ENCODE data around the gene P2RX6. TPM values are rescaled to one million over a fixed set of nuclear protein-coding genes. Genes with fewer than 3 reads are reported as not detected.

P2RX6 gene
- total RNA-seq, 1 donor from 2014 or later = 2.4 TPM

DNA sequence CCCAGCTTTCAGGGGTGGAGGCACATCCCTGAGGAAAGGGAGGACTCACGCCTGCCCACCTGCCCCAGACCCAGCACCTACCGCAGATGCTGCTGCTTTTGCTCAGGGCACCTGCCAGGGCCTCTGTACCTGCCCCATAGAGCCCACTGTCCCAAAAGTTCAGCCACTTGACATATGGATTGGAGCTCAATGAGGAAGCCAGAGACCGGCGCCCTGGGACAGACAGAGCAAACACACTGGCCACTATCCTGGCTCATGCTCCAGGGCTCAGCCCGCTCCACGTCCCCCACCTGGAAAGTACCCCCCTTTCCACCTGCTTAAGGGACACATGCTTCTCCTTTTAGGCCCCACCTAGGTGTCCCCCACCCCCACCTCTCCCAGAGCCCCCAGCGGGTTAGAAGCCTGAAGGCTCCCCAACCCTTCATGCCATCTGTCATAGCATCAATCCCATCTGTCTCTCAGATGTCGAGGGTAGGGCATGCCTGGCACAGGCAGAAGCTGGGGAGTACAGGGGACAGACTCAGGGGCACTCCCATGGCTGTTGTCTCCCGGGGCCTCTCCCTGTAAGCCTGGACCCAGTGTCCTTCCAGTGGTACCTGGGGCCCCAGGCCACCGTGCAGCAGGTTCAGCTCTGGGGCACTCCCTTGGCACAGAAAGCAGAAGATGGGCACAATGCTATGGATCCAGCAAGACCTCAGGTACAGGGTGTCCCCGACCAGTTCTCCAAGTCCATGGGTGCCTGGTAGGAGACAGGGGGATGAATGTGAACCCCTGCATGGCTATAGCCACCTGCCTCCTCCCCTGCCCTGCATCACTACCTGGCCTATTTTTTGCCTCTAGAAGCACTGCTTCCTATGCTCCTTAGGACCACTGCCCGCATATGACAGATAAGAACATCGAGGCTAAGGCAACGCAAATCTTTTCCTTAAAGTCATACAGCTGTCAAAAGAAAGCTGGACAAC is 2.2 kb upstream of the P2RX6 start:
- DNase-seq (ENCODE audit: low spot score) = no peak

DNA sequence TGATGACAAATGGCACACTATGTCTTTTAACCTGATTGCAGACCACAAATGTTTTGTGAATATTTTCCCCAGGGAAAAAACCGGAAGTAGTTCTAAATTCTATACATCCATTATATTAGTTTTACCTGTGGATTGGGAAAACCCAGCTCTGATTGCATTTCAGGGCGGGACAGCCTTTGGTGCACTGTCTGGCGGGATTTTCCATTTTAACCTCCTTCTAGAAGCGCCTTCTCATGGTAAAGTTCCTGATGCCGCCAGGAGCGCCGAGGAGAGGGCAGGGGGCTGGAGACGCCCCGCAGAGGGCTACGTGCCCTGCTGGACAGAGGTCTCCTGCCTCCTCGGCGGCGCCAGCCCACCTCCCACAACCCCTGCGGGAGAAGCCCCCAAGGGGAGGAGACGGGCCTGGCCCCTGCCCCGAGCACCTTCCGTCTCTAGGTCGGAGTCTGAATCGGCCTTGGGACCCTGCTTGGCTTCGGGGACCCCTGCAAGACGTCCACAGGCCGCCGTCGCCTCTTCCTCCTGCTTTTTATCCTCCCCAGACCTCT is 1.2 kb upstream of the P2RX6 start:
- DNase-seq (ENCODE audit: low spot score) = no peak

DNA sequence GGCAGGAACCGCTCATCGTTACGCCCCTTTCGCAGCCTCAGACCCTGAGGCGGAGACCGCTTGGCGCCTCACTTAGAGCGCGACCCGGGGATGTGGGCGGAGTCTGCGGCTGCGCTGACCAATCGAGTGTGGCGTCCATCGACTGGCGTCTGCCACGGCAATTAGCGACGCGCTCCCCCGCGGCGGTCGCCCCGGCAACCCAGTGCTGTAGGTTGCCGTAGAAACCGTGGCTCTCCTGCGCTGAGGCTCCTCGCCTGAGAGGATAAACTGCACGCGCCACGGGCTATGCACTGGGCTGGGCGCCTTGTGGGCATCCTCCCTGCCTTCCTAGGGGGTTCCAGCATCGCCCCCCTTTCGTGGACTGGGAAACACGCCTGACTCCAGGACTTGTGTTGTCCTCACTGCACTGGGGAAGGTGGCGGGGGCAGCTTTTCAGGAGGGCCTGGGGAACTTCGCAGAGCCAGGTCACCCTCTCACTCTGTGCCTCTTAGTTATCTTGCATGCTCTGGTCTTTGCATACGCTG is 701 bp upstream of the P2RX6 start:
- DNase-seq (ENCODE audit: low spot score) = peak; percentile 82

DNA sequence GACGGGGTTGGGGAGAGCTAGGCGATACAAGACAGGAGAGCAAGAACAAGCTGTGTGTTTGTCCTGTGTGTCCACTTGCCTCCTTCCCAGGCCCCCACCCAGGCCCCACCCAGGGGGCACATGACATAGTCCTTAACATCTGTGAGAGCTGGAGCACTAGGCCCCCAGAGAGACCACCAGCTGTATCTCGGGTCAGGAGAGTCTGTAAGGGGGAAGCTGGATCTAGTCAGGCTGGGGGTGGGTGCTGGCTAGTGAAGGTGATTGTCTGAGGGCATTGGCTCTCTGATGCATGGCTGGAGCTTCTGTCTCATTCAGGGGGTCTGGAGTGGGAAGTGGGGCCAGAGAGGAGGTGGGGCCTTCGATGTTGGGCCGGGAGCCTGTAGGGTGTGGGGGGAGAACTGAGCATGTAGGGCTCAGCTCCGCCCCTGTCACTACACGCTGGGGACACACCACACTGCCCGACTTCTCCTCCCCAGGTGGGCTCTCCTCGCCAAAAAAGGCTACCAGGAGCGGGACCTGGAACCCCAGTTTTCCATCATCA is 571 bp downstream of the P2RX6 start:
- DNase-seq (ENCODE audit: low spot score) = no peak

DNA sequence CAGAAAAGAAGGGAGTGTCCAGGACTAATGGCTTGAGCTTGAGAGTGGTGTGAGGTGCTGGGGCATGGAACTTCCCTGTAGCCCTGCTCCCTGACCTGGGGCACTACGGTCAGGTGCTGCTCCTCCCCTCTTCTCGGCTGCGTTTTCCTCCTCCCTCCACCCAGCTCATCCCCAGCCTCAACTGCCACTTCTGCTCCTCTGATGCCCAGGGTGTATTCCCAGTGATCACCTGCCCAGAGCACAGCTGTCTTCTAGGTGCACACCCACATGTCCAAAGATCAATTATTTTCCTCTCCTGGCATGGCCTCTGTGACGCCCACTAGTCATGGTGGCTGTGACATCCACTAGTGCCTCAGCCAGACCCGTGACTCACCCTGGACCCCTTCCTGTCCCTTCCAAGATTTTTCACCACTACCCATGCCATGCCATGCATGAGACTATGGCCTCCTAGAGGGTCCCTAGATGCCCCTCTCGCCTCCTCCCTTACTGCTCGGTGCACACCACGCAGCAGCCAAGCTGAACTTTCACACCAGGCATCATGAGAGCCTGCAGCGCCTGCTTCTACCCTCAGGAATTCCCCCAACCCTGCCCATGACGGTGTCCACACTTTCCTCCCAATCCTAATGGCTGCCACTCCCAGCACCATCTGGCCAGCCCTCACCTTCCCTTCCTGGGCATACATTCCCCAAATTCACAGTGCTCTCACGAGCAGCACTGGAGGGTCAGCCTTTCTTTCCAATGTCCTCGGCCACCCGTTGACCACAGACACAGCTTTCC is 1.9 kb downstream of the P2RX6 start:
- DNase-seq (ENCODE audit: low spot score) = no peak

DNA sequence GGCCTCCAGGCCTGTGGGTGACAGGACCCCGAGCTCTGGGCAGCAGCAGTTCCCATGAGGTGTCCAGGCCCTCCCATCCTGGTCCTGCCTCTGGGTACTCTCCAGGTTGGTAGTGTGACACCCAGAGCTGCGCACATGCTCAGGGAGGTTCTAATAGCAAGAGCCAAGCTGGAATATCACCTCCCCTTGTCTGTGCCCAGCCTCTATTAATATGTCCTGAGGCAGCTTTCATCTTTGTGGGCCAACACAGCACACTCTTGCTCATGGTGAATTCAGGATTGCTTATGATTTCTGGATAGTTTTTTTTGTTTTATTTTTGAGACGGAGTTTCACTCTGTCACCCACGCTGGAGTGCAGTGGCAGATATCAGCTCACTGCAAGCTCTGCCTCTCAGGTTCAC is 3.3 kb downstream of the P2RX6 start:
- DNase-seq (ENCODE audit: low spot score) = no peak

DNA sequence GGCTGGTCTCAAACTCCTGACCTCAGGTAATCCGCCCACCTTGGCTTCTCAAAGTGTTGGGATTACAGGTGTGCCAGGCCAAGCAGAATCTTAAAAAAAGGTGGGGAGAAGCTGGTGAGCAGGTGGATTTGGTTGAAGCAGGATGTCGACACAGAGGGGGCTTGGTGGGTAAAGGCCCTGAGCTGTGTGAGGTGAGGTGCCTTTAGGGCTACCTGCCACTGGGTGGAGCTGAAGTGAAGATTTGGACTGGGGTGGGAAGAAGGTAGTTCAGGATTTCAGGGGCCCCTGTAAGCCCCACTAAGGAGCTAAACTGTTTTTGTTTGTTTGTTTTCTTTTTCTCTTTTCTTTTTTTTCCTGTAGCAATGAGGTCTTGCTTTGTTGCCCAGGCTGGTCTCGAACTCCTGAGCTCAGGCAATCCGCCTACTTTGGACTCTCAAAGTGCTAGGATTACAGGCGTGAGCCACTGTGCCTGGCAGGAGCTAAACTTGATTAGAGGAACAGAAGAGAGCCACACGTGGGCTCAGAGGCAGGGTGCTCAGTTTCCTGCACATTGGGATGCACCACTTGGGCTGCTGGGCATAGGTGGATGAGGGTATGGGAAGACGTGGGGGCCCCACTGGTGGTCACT is 6.0 kb downstream of the P2RX6 start:
- DNase-seq (ENCODE audit: low spot score) = no peak

DNA sequence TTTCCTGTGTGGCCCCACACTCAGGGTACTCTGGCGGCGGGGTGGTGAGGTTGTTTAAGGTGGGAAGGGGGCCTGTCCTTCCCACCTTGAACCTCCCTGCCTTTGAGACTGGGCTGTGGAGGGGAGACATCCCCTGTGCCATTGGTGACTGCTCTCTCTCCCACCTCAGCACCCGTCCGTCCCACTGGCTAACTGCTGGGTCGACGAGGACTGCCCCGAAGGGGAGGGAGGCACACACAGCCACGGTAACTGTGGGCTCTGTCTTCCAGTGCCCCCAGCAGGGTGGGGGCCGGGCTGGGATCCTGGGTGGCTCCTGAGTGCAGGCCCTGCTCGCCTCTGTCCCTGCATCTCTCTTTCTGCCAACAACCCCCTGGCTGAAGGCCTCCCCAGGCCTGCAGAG is 7.5 kb downstream of the P2RX6 start:
- no peak for DNase-seq (ENCODE audit: low spot score)

DNA sequence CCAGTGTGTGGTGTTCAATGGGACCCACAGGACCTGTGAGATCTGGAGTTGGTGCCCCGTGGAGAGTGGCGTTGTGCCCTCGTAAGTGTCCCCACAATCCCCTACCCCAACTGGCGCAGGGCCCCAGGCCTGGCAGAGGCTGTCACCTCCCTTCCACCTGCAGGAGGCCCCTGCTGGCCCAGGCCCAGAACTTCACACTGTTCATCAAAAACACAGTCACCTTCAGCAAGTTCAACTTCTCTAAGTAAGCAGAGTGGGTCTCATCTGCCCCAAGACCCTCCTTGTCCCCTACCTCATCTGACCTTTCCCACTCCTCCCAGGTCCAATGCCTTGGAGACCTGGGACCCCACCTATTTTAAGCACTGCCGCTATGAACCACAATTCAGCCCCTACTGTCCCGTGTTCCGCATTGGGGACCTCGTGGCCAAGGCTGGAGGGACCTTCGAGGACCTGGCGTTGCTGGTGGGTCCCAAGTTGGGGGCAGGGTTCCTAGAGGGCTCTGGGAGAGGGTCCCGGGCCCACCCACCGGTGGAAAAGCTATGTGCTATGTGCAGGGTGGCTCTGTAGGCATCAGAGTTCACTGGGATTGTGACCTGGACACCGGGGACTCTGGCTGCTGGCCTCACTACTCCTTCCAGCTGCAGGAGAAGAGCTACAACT is 8.1 kb downstream of the P2RX6 start:
- no peak for DNase-seq (ENCODE audit: low spot score)

DNA sequence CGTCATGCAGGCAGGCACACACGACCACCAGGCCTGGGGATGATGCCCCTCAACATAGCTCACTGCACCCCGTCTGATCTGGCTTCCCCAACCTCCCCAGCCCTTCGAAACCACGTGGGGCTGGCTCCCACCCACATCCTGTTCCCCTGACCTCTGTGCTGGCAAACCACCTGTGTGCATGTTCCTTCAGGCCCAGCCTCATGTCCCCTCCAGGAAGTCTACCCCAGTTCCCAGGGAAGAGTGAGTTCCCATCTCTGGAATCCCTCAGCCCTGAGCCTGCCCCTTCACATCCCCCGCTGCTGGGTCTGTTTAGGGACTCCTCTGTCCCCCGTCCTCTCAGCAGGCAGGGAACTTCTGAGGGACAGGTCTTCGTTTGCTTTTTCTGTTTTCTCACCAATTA is 10.3 kb downstream of the P2RX6 start:
- DNase-seq (ENCODE audit: low spot score) = no peak

DNA sequence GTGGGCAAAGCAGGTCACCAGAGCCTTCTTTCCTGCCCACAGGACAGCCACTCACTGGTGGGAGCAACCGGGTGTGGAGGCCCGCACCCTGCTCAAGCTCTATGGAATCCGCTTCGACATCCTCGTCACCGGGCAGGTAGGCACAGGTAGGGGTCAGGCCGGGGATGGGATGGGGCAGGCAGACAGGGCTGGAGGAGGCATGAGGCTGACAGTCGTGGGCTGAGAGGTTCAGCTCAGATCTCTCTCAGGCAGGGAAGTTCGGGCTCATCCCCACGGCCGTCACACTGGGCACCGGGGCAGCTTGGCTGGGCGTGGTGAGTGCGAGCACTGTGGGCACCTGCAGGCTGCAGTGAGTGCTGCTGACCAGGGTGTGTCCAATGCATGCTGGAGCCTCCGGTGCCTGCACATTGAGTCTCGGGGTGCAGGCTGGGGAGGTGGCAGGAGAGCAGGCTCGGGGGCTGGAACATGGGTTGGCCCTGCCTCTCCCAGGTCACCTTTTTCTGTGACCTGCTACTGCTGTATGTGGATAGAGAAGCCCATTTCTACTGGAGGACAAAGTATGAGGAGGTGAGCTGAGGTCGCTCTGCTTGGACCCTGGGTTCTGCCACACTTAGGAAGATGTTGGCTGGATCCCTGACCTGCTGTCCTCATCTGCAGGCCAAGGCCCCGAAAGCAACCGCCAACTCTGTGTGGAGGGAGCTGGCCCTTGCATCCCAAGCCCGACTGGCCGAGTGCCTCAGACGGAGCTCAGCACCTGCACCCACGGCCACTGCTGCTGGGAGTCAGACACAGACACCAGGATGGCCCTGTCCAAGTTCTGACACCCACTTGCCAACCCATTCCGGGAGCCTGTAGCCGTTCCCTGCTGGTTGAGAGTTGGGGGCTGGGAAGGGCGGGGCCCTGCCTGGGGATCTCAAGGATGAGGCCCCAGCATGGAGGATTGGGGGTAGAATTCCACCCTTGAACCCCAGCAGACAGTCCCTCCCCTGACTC is 11.1 kb downstream of the P2RX6 start:
- no peak for DNase-seq (ENCODE audit: low spot score)

DNA sequence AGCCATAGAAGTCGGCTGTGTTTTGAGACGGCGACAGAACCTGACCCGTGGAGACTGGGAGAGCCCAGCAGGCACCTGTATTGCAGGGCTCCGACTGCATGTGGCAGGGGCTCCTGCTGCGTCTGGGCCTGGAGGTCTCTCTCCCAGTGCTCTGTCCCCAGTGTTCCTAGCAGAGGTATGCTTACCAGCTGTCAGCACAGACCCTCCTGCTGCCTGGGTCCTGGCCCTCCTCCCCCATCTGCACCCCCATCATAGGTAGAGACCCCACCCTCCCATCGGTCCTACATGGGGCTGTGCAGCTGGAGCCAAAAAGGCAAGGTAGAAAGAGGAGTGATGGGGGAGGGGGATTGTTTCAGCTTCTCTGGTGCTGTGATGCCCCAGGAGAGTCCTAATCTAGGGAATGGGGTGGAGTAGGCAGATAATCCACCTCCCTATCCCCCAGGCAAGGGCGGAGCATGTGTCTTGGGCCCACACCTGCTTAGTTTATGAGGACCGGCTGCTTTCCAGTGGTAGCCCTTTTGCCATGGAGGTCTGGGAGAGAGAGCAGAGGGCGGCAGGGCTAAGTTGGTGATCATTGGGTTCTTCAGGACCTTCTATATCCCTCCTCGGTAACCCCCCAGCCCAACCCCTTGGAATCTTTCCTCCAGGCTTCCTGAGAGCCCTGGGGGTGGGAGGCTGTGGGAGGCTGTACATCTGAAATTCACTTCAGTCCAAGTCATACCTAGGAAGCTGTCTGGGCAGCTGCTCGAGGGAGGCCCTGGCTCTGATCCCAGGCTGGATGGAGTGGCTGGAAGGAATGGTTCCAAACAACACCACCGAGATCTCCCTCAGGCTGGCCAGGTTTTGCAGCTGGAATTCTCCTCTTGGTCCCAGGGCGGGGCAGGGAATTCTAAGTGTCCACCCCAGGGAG is 12.1 kb downstream of the P2RX6 start:
- no peak for DNase-seq (ENCODE audit: low spot score)

DNA sequence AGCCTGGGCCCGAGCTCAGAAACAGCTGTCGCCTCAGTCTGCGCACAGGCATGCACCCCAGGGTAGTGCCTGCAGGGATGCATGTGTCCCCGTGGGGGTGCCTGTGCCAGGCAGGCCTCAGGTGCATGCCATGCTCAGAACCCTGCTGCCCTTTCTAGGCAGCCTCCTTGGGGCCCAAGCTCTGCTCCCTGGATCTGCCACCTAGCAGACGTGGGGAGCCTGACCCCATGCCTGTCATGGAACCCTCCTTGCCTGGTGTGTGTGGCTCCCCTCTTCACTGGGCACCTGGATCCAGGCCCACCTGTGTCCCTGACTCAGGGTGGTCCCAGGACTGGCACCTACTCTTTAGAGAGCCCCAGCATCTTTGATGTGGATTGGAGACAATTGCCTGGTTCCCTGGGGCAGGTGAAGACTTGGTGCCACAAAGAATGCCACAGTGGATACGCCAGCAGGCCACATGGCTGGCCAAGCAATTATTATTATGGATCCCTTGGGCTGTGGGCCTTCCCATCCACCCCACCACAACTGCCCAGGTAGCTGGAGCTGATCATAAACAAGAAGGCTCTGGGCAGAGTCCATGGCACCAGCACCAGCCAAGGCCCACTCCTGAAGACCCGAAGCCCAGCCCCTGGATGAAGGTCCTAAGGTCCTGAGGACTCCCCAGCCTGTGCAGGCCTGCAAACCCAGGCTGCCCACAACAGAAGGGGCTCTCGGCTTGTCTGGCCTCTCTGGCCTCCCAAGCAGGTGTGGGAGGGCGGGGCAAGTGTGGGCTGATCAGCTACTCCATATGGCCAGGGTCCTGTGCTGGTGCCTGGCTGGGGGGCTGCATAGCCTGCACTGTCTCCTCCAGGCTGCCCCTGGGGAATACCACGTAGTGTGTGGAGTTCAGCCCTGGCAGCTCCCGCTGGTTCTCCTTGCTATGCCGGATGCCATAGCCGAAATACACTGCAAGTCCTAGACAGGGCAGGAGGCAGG is 13.6 kb downstream of the P2RX6 start:
- no peak for DNase-seq (ENCODE audit: low spot score)

DNA sequence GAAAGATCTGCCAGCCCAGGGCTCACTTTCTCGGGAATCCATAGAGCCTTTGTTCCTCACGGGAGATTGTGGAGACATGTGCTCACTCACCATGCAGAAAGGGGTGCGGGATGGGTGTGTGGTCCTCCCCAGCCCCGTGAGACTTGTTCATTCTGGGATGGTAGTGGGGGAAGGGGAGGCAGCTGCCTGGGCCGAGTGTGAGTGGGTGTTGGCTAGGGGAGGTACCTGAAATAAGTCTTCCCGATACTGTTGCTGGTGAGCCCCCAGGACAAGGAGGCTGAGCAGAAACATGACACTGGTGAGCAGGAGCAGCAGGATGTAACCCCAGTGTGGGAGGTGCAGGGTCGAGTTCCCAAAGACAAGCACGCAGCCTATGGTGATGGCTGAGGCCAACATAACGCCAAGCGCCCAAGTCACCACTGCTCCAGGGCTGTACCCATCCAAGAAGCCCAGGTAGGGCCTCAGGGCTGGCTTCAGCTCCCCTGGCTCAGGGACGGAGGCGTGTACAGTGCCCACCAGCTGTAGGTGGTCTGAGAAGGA is 14.6 kb downstream of the P2RX6 start:
- DNase-seq (ENCODE audit: low spot score) = no peak

DNA sequence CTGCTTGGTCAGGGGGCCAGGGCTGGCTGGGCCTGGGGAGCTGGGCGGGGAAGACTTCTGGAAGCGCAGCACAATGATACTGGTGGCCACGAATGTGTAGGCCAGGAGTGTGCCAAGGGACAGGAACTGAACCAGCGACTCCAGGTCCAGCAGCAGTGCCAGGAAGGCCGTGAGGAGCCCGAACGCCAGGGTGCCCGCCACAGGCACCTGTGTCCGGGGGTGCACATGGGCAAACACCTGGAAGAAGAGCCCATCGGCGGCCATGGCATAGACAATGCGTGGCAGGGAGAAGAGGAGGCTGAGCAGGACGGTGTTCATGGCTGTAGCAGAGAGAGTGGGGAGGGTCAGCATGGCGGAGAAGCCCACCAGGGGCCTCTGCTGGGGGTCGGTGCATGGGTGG is 15.1 kb downstream of the P2RX6 start:
- no peak for DNase-seq (ENCODE audit: low spot score)

DNA sequence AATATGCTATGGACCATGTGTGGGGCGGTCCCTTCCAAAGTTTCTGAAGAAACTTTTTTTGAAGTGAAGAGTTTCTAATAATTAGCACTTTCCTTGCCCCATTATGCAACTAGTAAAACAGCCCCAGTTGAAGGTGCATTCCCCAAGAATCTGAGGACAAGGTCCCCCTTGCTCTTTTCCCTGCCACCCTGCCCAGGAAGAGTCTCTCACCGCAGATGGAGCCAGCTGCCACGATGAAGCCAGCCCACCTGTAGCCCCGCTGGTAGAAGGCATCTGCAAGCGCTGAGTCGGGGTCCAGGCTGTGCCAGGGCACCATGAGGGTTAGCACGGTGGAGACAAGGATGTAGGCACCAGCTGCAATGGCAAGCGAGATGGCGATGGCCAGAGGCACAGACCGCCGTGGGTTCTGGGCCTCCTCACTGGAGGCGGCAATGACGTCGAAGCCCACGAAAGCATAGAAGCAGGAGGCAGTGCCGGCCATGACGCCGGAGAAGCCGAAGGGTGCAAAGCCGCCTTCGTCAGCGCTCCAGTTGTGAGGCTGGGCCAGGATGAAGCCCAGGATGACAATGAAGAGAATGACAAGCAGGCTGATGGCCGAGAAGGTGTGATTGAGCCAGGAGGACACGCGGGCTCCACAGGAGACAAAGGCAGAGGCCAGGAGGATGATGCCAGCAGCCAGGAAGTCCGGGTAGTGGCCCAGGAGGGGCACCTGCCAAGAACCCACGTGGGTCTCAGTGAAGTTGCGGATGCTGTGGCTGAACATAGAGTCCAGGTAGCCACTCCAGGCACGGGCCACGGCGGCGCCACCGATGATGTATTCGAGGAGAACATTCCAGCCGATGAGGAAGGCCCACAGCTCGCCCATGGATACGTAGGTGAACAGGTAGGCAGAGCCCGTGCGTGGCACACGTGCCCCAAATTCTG is 15.9 kb downstream of the P2RX6 start:
- no peak for DNase-seq (ENCODE audit: low spot score)
